HepG2 (cell line): ENCODE measurements around the gene FBXL7. TPM values are rescaled to one million over a fixed set of nuclear protein-coding genes. Genes with fewer than 3 reads are reported as not detected.

ENCODE experiments used
- ATAC-seq: fragments of 200-7000 bp; cut with Tn5 transposase; 3 replicates; pipeline ENCODE4 v1.9.1; 2020; ENCODE audit warnings: mild to moderate bottlenecking, moderate library complexity
- BruUV-seq: library from RNA; stranded (reverse); fragments of 400-500 nt; replicated peaks from 2 replicates; lab custom pipeline; 2021; lab: Mats Ljungman, UMichigan
- CTCF ChIA-PET: fragments of 300-600 bp; formaldehyde crosslinking; extraction: SDS; loops from one replicate; lab custom pipeline; 2021; ENCODE audit warnings: low total read pairs, inconsistent platforms, low intra/inter-chr PET ratio; lab: Yijun Ruan, JAX
- POLR2A ChIA-PET: fragments of 350-600 bp; sonication (Branson Sonifier 250); formaldehyde crosslinking; loops from one replicate; lab custom pipeline; 2020; ENCODE audit warnings: antibody characterized with exemption, inconsistent platforms; lab: Yijun Ruan, JAX
- DNase-seq: peaks from one replicate; pipeline ENCODE4 v3.0.0-alpha.2; 2015; ENCODE audit warnings: low spot score
- FAIRE-seq: peaks from 3 replicates; lab custom pipeline; 2011; peaks lifted over from hg19 to GRCh38; lab: Jason Lieb, UNC
- H2AFZ ChIP-seq: one replicate; pipeline ENCODE4 v1.6.1; 2011; ENCODE audit warnings: low read length, inconsistent platforms
- H3K27ac ChIP-seq: fragments of 300-600 bp; 3 replicates; pipeline ENCODE4 v1.8.0; 2011; ENCODE audit warnings: mixed run types, mild to moderate bottlenecking, mixed read lengths, low read length, inconsistent platforms; ENCODE audit not compliant: insufficient read depth; ENCODE audit errors: extremely low read length
- H3K27me3 ChIP-seq, 2 experiments: fragments of 200-600 bp in 1 of 2; 2 replicates in 1 of 2; 3 replicates in 1 of 2; pipeline versions ENCODE4 v1.6.0 to v1.8.0; 2011; ENCODE audit warnings: low read length in 2 of 2, mild to moderate bottlenecking in 2 of 2, moderate library complexity in 2 of 2, inconsistent platforms in 1 of 2; ENCODE audit not compliant: insufficient read depth in 2 of 2, control insufficient read depth in 1 of 2
- H3K36me3 ChIP-seq, 2 experiments: fragments of 200-600 bp in 1 of 2; replicated peaks in 1 of 2; 2 replicates in 1 of 2; 3 replicates in 1 of 2; pipeline versions ENCODE4 v1.5.1 to v1.8.0; 2011; ENCODE audit warnings: low read length in 2 of 2, inconsistent platforms in 1 of 2; ENCODE audit not compliant: insufficient read depth in 2 of 2, control insufficient read depth in 1 of 2
- H3K4me1 ChIP-seq: 2 replicates; pipeline ENCODE4 v1.5.1; 2012; ENCODE audit warnings: low read length, inconsistent platforms; ENCODE audit not compliant: insufficient read depth
- H3K4me2 ChIP-seq: 2 replicates; pipeline ENCODE4 v1.6.0; 2011; ENCODE audit warnings: low read depth, low read length, inconsistent platforms
- H3K4me3 ChIP-seq, 3 experiments: fragments of 200-600 bp in 1 of 3; sonication (generic), shearing (Covaris generic) in 1 of 3; replicated peaks in 1 of 3; 2 replicates each; pipeline ENCODE4 v1.5.1; 2011 to 2016; ENCODE audit warnings: low read length in 3 of 3, inconsistent platforms in 2 of 3, low read depth in 2 of 3, mild to moderate bottlenecking in 2 of 3, control low read depth in 1 of 3, mixed read lengths in 1 of 3; ENCODE audit not compliant: insufficient read depth in 1 of 3
- H3K79me2 ChIP-seq: one replicate; pipeline ENCODE4 v1.6.1; 2011; ENCODE audit warnings: low read length, inconsistent platforms; ENCODE audit not compliant: insufficient read depth
- H3K9ac ChIP-seq: 2 replicates; pipeline ENCODE4 v1.6.0; 2011; ENCODE audit warnings: mild to moderate bottlenecking, low read depth, low read length, inconsistent platforms; ENCODE audit not compliant: insufficient read depth
- H3K9me3 ChIP-seq: 2 replicates; pipeline ENCODE4 v1.5.1; 2012; ENCODE audit warnings: mild to moderate bottlenecking, low read length
- H4K20me1 ChIP-seq: 2 replicates; pipeline ENCODE4 v1.6.0; 2011; ENCODE audit warnings: inconsistent platforms, mild to moderate bottlenecking, low read length, moderate library complexity; ENCODE audit not compliant: insufficient read depth
- ARID2 ChIP-seq: sonication (generic); formaldehyde crosslinking; IDR thresholded peaks from 2 replicates; pipeline ENCODE4 v1.8.1; 2022; ENCODE audit warnings: mild to moderate bottlenecking, missing genetic modification reagents, borderline replicate concordance
- ATF3 ChIP-seq: sonication (generic); formaldehyde crosslinking; IDR thresholded peaks from 2 replicates; pipeline ENCODE4 v1.4.0; 2020; ENCODE audit warnings: missing genetic modification reagents
- CEBPB ChIP-seq: IDR thresholded peaks from 2 replicates; pipeline ENCODE4 v1.6.1; 2011; ENCODE audit warnings: low read depth, low read length, improper control_type of control experiment, borderline replicate concordance
- ZNF646 ChIP-seq: sonication (generic); formaldehyde crosslinking; IDR thresholded peaks from 2 replicates; pipeline ENCODE4 v1.9.0; 2021; ENCODE audit warnings: mild to moderate bottlenecking, missing genetic modification reagents
- WGBS: methylation state at CpG from one replicate; pipeline ENCODE4 v1.1.6; 2017; ENCODE audit warnings: low lambda C conversion rate; 5-methylcytosine and 5-hydroxymethylcytosine counted together
- in situ Hi-C: cut with HindIII; loops from 2 replicates; pipeline ENCODE4 v1.10.0; 2017; ENCODE audit warnings: low pct_unique_long_range_greater_than_20kb; ENCODE audit not compliant: extremely low pct_ligation_motif_present
- intact Hi-C: fragments of 100-400 bp; cut with micrococcal nuclease; formaldehyde crosslinking; loops from one replicate; pipeline ENCODE4 v1.10.0; 2022; ENCODE audit not compliant: unreplicated experiment
- polyA plus RNA-seq, 8 experiments: library from polyadenylated mRNA; depleted of rRNA in 3 of 8; stranded (reverse) in 7 of 8; unstranded in 1 of 8; fragments of >200 nt; fragmentation: Illumina TruSeq in 4 of 8; extraction: Trizol in 4 of 8; gene quantifications; 2 replicates each; pipeline versions ENCODE4 v1.2.1 to v1.2.3, GENCODE V29; 2011 to 2016; ENCODE audit warnings: low read depth in 4 of 8, missing spikeins in 1 of 8, mixed read lengths in 1 of 8; ENCODE audit not compliant: insufficient read depth in 1 of 8
- total RNA-seq, 5 experiments: library from RNA; depleted of rRNA; stranded (reverse); fragments of >200 nt; fragmentation: Illumina TruSeq; extraction: Trizol; gene quantifications; 2 replicates each; pipeline ENCODE4 v1.2.3, GENCODE V29; 2016; ENCODE audit warnings: low read depth in 1 of 5

The FBXL7 gene
- total and polyA plus RNA-seq, 2 of the 13 experiments (the other 11 are each of a cell fraction or from before 2014, with no cell fraction given), result 0.07 TPM; not detected in 1

- in situ Hi-C loops (no loop called here), intact Hi-C loops (no loop called here)
- Histone ChIP-seq H4K20me1 (no peaks in the 10 kb centered on the region), H3K4me3 (no peak overlapping the region), H3K36me3 (no peaks in the 10 kb centered on the region), H3K4me2 (no peak overlapping the region), H3K9ac (no peak overlapping the region), H3K27ac (no peak overlapping the region), H3K4me1 (no peaks in the 10 kb centered on the region), H3K79me2 (no peaks in the 10 kb centered on the region), H2AFZ (no peak overlapping the region), H3K9me3 (no peaks in the 10 kb centered on the region), H3K27me3 (no peaks in the 10 kb centered on the region; a peak in 1 of 5 replicates)
- CTCF ChIA-PET, result no interaction called here
- ATAC-seq (no peak), DNase-seq (no peak), FAIRE-seq (no peak)
- POLR2A ChIA-PET, result no interaction called here
- BruUV-seq, result no TSS peak
- TF ChIP-seq ATF3, result no peak
- peak; percentile 24; the same call in 1 of the 2 replicates for TF ChIP-seq CEBPB
- WGBS, result 0% methylated on average over 1 of the region's 1 CpG
Observed at GRCh38 chr5:15757103-15757502, 257.1 kb downstream of the FBXL7 start.

- WGBS, result 20% methylated on average over 8 of the region's 8 CpGs
- Histone ChIP-seq H4K20me1 (no peaks in the 10 kb centered on the region), H3K9ac (no peak overlapping the region), H3K4me3 (no peak overlapping the region), H3K36me3 (no peaks in the 10 kb centered on the region), H3K4me1 (no peaks in the 10 kb centered on the region), H3K4me2 (no peak overlapping the region), H3K79me2 (no peaks in the 10 kb centered on the region), H3K27ac (no peak overlapping the region), H3K27me3 (no peaks in the 10 kb centered on the region; a peak in 1 of 5 replicates), H2AFZ (no peak overlapping the region), H3K9me3 (no peaks in the 10 kb centered on the region)
- ChIA-PET POLR2A (no interaction called here), CTCF (no interaction called here)
- no peak for FAIRE-seq
- intact Hi-C loops (no loop called here), in situ Hi-C loops (no loop called here)
- BruUV-seq, result no TSS peak
- DNase-seq, result no peak
- TF ChIP-seq ARID2 (CRISPR knock-in tag) (no peak), ZNF646 (CRISPR knock-in tag) (no peak)
- ATAC-seq, result no peak
Observed at GRCh38 chr5:15757619-15758018, 257.6 kb downstream of the FBXL7 start.
